Right cardiac atrium (tissue), 5 donors: ENCODE data around the gene TPGS2. TPM values are rescaled to one million over a fixed set of nuclear protein-coding genes. Genes with fewer than 3 reads are reported as not detected.

Experiments used
- ATAC-seq, 2 donors: fragments of 200-7000 bp; cut with Tn5 transposase; one replicate each; pipeline versions ENCODE4 v1.8.0 to v1.9.1; 2020; ENCODE audit warnings: moderate library complexity in 2 of 2, mild to moderate bottlenecking in 1 of 2
- DNase-seq, 3 donors: peaks; one replicate each; pipeline ENCODE4 v3.0.0-alpha.2; 2020
- H3K27ac ChIP-seq: one replicate; pipeline ENCODE4 v1.5.1; 2013; ENCODE audit warnings: mild to moderate bottlenecking, low read length, control low read depth, moderate library complexity
- H3K27me3 ChIP-seq: one replicate; pipeline ENCODE4 v1.6.1; 2013; ENCODE audit not compliant: control insufficient read depth, insufficient read depth
- H3K4me1 ChIP-seq: one replicate; pipeline ENCODE4 v1.6.1; 2013; ENCODE audit warnings: low read length; ENCODE audit not compliant: control insufficient read depth, insufficient read depth
- H3K4me3 ChIP-seq: one replicate; pipeline ENCODE4 v1.5.1; 2013; ENCODE audit warnings: low read length, control low read depth
- H3K9me3 ChIP-seq: one replicate; pipeline ENCODE4 v1.6.1; 2013; ENCODE audit warnings: low read length; ENCODE audit not compliant: control insufficient read depth
- WGBS: extraction: QIAGEN DNeasy Blood & Tissue Kit; methylation state at CpG from one replicate; pipeline ENCODE4 v1.1.7; 2013; 5-methylcytosine and 5-hydroxymethylcytosine counted together
- intact Hi-C, 4 donors: fragments of 100-400 bp; cut with DNase I; formaldehyde crosslinking; loops; one replicate each; pipeline versions ENCODE4 v1.11.0 to v1.14.0; 2022 to 2023
- polyA plus RNA-seq: library from polyadenylated mRNA; stranded (reverse); fragments of 200-250 nt; gene quantifications from one replicate; pipeline ENCODE4 v1.2.3, GENCODE V29; 2013
- total RNA-seq, 4 donors: library from RNA; stranded (reverse); fragmentation: NEBNext Ultra II Directional; extraction: Animal tissue kit (Norgen Biotek cat#: 25700); gene quantifications; one replicate each; pipeline ENCODE4 v1.2.1, GENCODE V29; 2021
- donor health status: healthy with polysubstance abuse.
- donor health status: DM: no; HTN: yes; CAD: no.
- donor health status: DM: no; HTN: no; CAD: no.
- donor health status: DM: no; HTN: yes; CAD: no; lungs with severe emphysema.
- donor health status: DM: yes; HTN: yes; CAD: no.

Gene TPGS2
- total and polyA plus RNA-seq, 5 donors = 63.8 to 91.3 (median 74.2) TPM

GRCh38 chr18:36848609-36849008, 19.8 kb upstream of the TPGS2 start:
- ATAC-seq (no peak), DNase-seq (no peak)
- intact Hi-C loops = no loop called here
- Histone ChIP-seq H3K4me3 (no peak overlapping the region), H3K4me1 (no peaks in the 10 kb centered on the region), H3K27ac (no peak overlapping the region), H3K27me3 (no peaks in the 10 kb centered on the region), H3K9me3 (no peaks in the 10 kb centered on the region)
- WGBS = 98% methylated on average over 2 of the region's 2 CpGs

GRCh38 chr18:36843784-36844183, 15.0 kb upstream of the TPGS2 start:
- 74% methylated on average over 2 of the region's 2 CpGs for WGBS
- no peak for ATAC-seq

GRCh38 chr18:36843199-36843598, 14.4 kb upstream of the TPGS2 start:
- WGBS = 87% methylated on average over 5 of the region's 5 CpGs
- no peaks in the 10 kb centered on the region for H3K27me3 ChIP-seq
- ATAC-seq (no peak), DNase-seq (no peak)
- no peak overlapping the region for H3K4me3 ChIP-seq
- H3K4me1 ChIP-seq = no peaks in the 10 kb centered on the region
- no peaks in the 10 kb centered on the region for H3K9me3 ChIP-seq
- no peak overlapping the region for H3K27ac ChIP-seq
- intact Hi-C loops = no loop called here

More at GRCh38 chr18:36843784-36844183, 15.0 kb upstream of the TPGS2 start:
- DNase-seq = no peak
- Histone ChIP-seq H3K4me1 (no peaks in the 10 kb centered on the region), H3K27ac (no peak overlapping the region), H3K27me3 (no peaks in the 10 kb centered on the region), H3K4me3 (no peak overlapping the region), H3K9me3 (no peaks in the 10 kb centered on the region)
- intact Hi-C loops = no loop called here

- Histone ChIP-seq H3K27me3 (no peaks in the 10 kb centered on the region), H3K4me1 (no peaks in the 10 kb centered on the region), H3K9me3 (no peaks in the 10 kb centered on the region), H3K27ac (no peak overlapping the region), H3K4me3 (no peak overlapping the region)
- intact Hi-C loops = no loop called here
- ATAC-seq (no peak), DNase-seq (no peak)
- 98% methylated on average over 4 of the region's 4 CpGs for WGBS
Observed at GRCh38 chr18:36839835-36840234, 11.0 kb upstream of the TPGS2 start.

GRCh38 chr18:36835927-36836326, 7.1 kb upstream of the TPGS2 start:
- WGBS = 94% methylated on average over 1 of the region's 1 CpG
- no peak overlapping the region for H3K4me3 ChIP-seq
- H3K9me3 ChIP-seq = no peaks in the 10 kb centered on the region
- no peaks in the 10 kb centered on the region for H3K4me1 ChIP-seq
- no peak for ATAC-seq
- H3K27ac ChIP-seq = no peak overlapping the region
- no peaks in the 10 kb centered on the region for H3K27me3 ChIP-seq
- intact Hi-C loops = no loop called here
- DNase-seq = no peak

GRCh38 chr18:36833120-36833519, 4.3 kb upstream of the TPGS2 start:
- Histone ChIP-seq H3K4me3 (no peak overlapping the region), H3K9me3 (no peaks in the 10 kb centered on the region), H3K27me3 (no peaks in the 10 kb centered on the region), H3K4me1 (no peaks in the 10 kb centered on the region), H3K27ac (no peak overlapping the region)
- DNase-seq = no peak
- WGBS = 95% methylated on average over 2 of the region's 2 CpGs
- ATAC-seq = no peak
- intact Hi-C loops = no loop called here

GRCh38 chr18:36831139-36831538, 2.3 kb upstream of the TPGS2 start:
- intact Hi-C loops = no loop called here
- no peak overlapping the region for H3K27ac ChIP-seq
- H3K4me1 ChIP-seq = no peaks in the 10 kb centered on the region
- H3K4me3 ChIP-seq = no peak overlapping the region
- H3K27me3 ChIP-seq = no peaks in the 10 kb centered on the region
- ATAC-seq (no peak), DNase-seq (no peak)
- no peaks in the 10 kb centered on the region for H3K9me3 ChIP-seq
- 36% methylated on average over 1 of the region's 1 CpG for WGBS

GRCh38 chr18:36830158-36830495, 1.3 kb upstream of the TPGS2 start:
- Histone ChIP-seq H3K27me3 (no peaks in the 10 kb centered on the region), H3K4me3 (no peak overlapping the region), H3K9me3 (no peaks in the 10 kb centered on the region), H3K27ac (no peak overlapping the region), H3K4me1 (no peaks in the 10 kb centered on the region)
- ATAC-seq (no peak), DNase-seq (no peak)
- intact Hi-C loops = no loop called here
- WGBS = 40% methylated on average over 1 of the region's 1 CpG

- ATAC-seq = no peak
- 14% methylated on average over 17 of the region's 17 CpGs for WGBS
- intact Hi-C loops = no loop called here
- H3K9me3 ChIP-seq = no peaks in the 10 kb centered on the region
- peak overlapping the region; percentile 57 for H3K4me3 ChIP-seq
- no peaks in the 10 kb centered on the region for H3K4me1 ChIP-seq
- DNase-seq = peak in 1 of 3 donors; percentile 27
- H3K27me3 ChIP-seq = no peaks in the 10 kb centered on the region
- H3K27ac ChIP-seq = peak overlapping the region; percentile 3
Observed at GRCh38 chr18:36829362-36830157, 758 bp upstream of the TPGS2 start.

- DNase-seq (peak in 2 of 3 donors; percentile 23 to 38), ATAC-seq (peak in 1 of 2 donors; percentile 16)
- peak overlapping the region; percentile 13 for H3K27ac ChIP-seq
- H3K27me3 ChIP-seq = no peaks in the 10 kb centered on the region
- H3K4me3 ChIP-seq = peak overlapping the region; percentile 57
- H3K4me1 ChIP-seq = no peaks in the 10 kb centered on the region
- WGBS = under 1% methylated on average over 18 of the region's 18 CpGs
- intact Hi-C loops = no loop called here
- no peaks in the 10 kb centered on the region for H3K9me3 ChIP-seq
Observed at GRCh38 chr18:36828157-36828629, 609 bp downstream of the TPGS2 start.

- Histone ChIP-seq H3K27ac (no peak overlapping the region), H3K4me1 (no peaks in the 10 kb centered on the region), H3K27me3 (no peaks in the 10 kb centered on the region), H3K9me3 (no peaks in the 10 kb centered on the region), H3K4me3 (no peak overlapping the region)
- intact Hi-C loops = no loop called here
- 98% methylated on average over 3 of the region's 3 CpGs for whole genome bisulfite sequencing
- DNase-seq (no peak), ATAC-seq (no peak)
Observed at GRCh38 chr18:36826556-36826955, 2.2 kb downstream of the TPGS2 start.

GRCh38 chr18:36825526-36825925, 3.3 kb downstream of the TPGS2 start:
- no peaks in the 10 kb centered on the region for H3K4me1 ChIP-seq
- H3K9me3 ChIP-seq = no peaks in the 10 kb centered on the region
- ATAC-seq (no peak), DNase-seq (no peak)
- H3K27ac ChIP-seq = no peak overlapping the region
- H3K4me3 ChIP-seq = no peak overlapping the region
- H3K27me3 ChIP-seq = no peaks in the 10 kb centered on the region
- intact Hi-C loops = no loop called here
